Stimulated activated naive CD4-positive, alpha-beta T cell (primary cell): Measurements from ENCODE around the gene ASXL1.
"Not testable (repeated sequence)": the region's sequence is repeated elsewhere in the genome, so short reads cannot be mapped to it uniquely, and the experiment has no call there.

Experiments used
- DNase-seq, 6 experiments: peaks; one replicate each; lab custom pipeline; 2025; lab: John Stamatoyannopoulos, UW

Gene ASXL1

GRCh38 chr20:32337937-32338661 is 20.0 kb upstream of the ASXL1 start:
- no peak for DNase-seq

- no peak for DNase-seq
Measured at GRCh38 chr20:32338665-32339064, 19.5 kb upstream of the ASXL1 start.

GRCh38 chr20:32339116-32339515 is 19.0 kb upstream of the ASXL1 start:
- DNase-seq: no peak

GRCh38 chr20:32341053-32341452 is 17.1 kb upstream of the ASXL1 start:
- DNase-seq: not testable (repeated sequence)

- DNase-seq: no peak
Measured at GRCh38 chr20:32343439-32343838, 14.7 kb upstream of the ASXL1 start.

GRCh38 chr20:32344835-32345506 is 13.2 kb upstream of the ASXL1 start:
- no peak for DNase-seq

GRCh38 chr20:32348207-32348606 is 9.9 kb upstream of the ASXL1 start:
- DNase-seq: no peak

- DNase-seq: no peak
Measured at GRCh38 chr20:32350421-32350820, 7.7 kb upstream of the ASXL1 start.

GRCh38 chr20:32352121-32352720 is 5.9 kb upstream of the ASXL1 start:
- no peak for DNase-seq

- no peak for DNase-seq
Measured at GRCh38 chr20:32353848-32354496, 4.2 kb upstream of the ASXL1 start.

- DNase-seq: no peak
Measured at GRCh38 chr20:32354592-32355416, 3.3 kb upstream of the ASXL1 start.

GRCh38 chr20:32355417-32355841 is 2.7 kb upstream of the ASXL1 start:
- no peak for DNase-seq

GRCh38 chr20:32355907-32356621 is 2.1 kb upstream of the ASXL1 start:
- DNase-seq: not testable (repeated sequence)

GRCh38 chr20:32356622-32357374 is 1.3 kb upstream of the ASXL1 start:
- no peak for DNase-seq

GRCh38 chr20:32357375-32357868 is 709 bp upstream of the ASXL1 start:
- no peak for DNase-seq

- DNase-seq: no peak
Measured at GRCh38 chr20:32358632-32358882, 426 bp downstream of the ASXL1 start.

GRCh38 chr20:32358883-32359632 is 927 bp downstream of the ASXL1 start:
- peak; percentile 46 to 80 (median 74) for DNase-seq

GRCh38 chr20:32359633-32360332 is 1.7 kb downstream of the ASXL1 start:
- DNase-seq: peak in 2 of 6 experiments; percentile 42 to 56

GRCh38 chr20:32360333-32360634 is 2.2 kb downstream of the ASXL1 start:
- DNase-seq: no peak
